Activated CD4-positive, alpha-beta T cell treated with anti-CD3 and anti-CD28 coated beads, Interleukin-2, amount 50 U/mL, for 24 hours (primary cell): ENCODE measurements around the gene CDC42SE1.
"Not testable (repeated sequence)": the region's sequence is repeated elsewhere in the genome, so short reads cannot be mapped to it uniquely, and the experiment has no call there.

Experiments used
- DNase-seq, 2 donors: peaks; one replicate each; pipeline ENCODE4 v3.0.0-alpha.2; 2020; ENCODE audit warnings: low read depth in 1 of 2, low spot score in 1 of 2

CDC42SE1 gene

GRCh38 chr1:151059109-151060006 is at the start of gene CDC42SE1:
TSS of gene CDC42SE1 (minus strand) at chr1:151059622. CDS start at chr1:151055730, 3,892 bp downstream.
- peak; percentile 67 for DNase-seq

- DNase-seq = no peak
Observed at GRCh38 chr1:151108331-151108730, 48.9 kb upstream of the CDC42SE1 start.

GRCh38 chr1:151106894-151107293 is 47.5 kb upstream of the CDC42SE1 start:
- DNase-seq = no peak

GRCh38 chr1:151104630-151105029 is 45.2 kb upstream of the CDC42SE1 start:
- DNase-seq = no peak

- no peak for DNase-seq
Observed at GRCh38 chr1:151098126-151098525, 38.7 kb upstream of the CDC42SE1 start.

- not testable (repeated sequence) for DNase-seq
Observed at GRCh38 chr1:151097426-151097825, 38.0 kb upstream of the CDC42SE1 start.

GRCh38 chr1:151085953-151086559 is 26.6 kb upstream of the CDC42SE1 start:
- DNase-seq = no peak

- no peak for DNase-seq
Observed at GRCh38 chr1:151072224-151072623, 12.8 kb upstream of the CDC42SE1 start.

- DNase-seq = peak; percentile 79 to 81
Observed at GRCh38 chr1:151070474-151071276, 11.3 kb upstream of the CDC42SE1 start, which contains the start of gene GABPB2. TSS of gene GABPB2 (plus strand) at chr1:151070761. CDS start at chr1:151088190, 17,429 bp downstream.

GRCh38 chr1:151069103-151069486 is 9.7 kb upstream of the CDC42SE1 start:
- DNase-seq = no peak

GRCh38 chr1:151067185-151067584 is 7.8 kb upstream of the CDC42SE1 start:
- DNase-seq = no peak

- no peak for DNase-seq
Observed at GRCh38 chr1:151065089-151065645, 5.7 kb upstream of the CDC42SE1 start.

- DNase-seq = no peak
Observed at GRCh38 chr1:151062741-151063371, 3.4 kb upstream of the CDC42SE1 start.

GRCh38 chr1:151061704-151062103 is 2.3 kb upstream of the CDC42SE1 start:
- DNase-seq = no peak

GRCh38 chr1:151060657-151061421 is 1.4 kb upstream of the CDC42SE1 start:
- no peak for DNase-seq

GRCh38 chr1:151060007-151060656 is 710 bp upstream of the CDC42SE1 start, which contains the start of gene MLLT11:
TSS of gene MLLT11 (plus strand) at chr1:151060397. CDS start at chr1:151067225, 6,828 bp downstream.
- no peak for DNase-seq

- no peak for DNase-seq
Observed at GRCh38 chr1:151058692-151059091, 730 bp downstream of the CDC42SE1 start.

GRCh38 chr1:151056149-151056548 is 3.3 kb downstream of the CDC42SE1 start:
- DNase-seq = no peak

GRCh38 chr1:151055581-151055980 is 3.8 kb downstream of the CDC42SE1 start:
- DNase-seq = no peak
